HCT116 (cell line): ENCODE measurements around the gene KLHL10. TPM values are rescaled to one million over a fixed set of nuclear protein-coding genes. Genes with fewer than 3 reads are reported as not detected.

Experiments used
- ATAC-seq: fragments of 200-7000 bp; cut with Tn5 transposase; 2 replicates; pipeline ENCODE4 v1.9.1; 2020; ENCODE audit warnings: mild to moderate bottlenecking, moderate library complexity
- BruUV-seq: library from RNA; stranded (reverse); fragments of 400-500 nt; replicated peaks from 2 replicates; lab custom pipeline; 2021; lab: Mats Ljungman, UMichigan
- CTCF ChIA-PET: fragments of 300-600 bp; sonication (Branson Sonifier 250); formaldehyde crosslinking; loops from one replicate; lab custom pipeline; 2021; ENCODE audit warnings: antibody characterized with exemption; lab: Charles Lee
- POLR2A ChIA-PET: fragments of 300-600, 350-600 bp; sonication (Branson Sonifier 250); formaldehyde crosslinking; loops from one replicate; lab custom pipeline; 2021; ENCODE audit warnings: antibody characterized with exemption; lab: Charles Lee
- RAD21 ChIA-PET, 2 experiments: fragments of 300-600 bp; sonication (Branson Sonifier 250); formaldehyde crosslinking; loops; one replicate each; lab custom pipeline; 2023; ENCODE audit warnings: low total read pairs in 2 of 2; ENCODE audit not compliant: uncharacterized antibody in 2 of 2, unreplicated experiment in 2 of 2, low non-redundant PET in 1 of 2; lab: Charles Lee
- DNase-seq: peaks from one replicate; pipeline ENCODE4 v3.0.0-alpha.2; 2010; ENCODE audit warnings: low read depth, low spot score
- H2AFZ ChIP-seq: fragments of 200-600 bp; shearing (Covaris generic), sonication (generic); 2 replicates; pipeline ENCODE4 v1.6.1; 2017; ENCODE audit warnings: low read depth, mixed run types, mixed read lengths, antibody characterized with exemption, low read length; ENCODE audit not compliant: poor library complexity, severe bottlenecking
- H3K27ac ChIP-seq: 2 replicates; pipeline ENCODE4 v1.5.1; 2012; ENCODE audit warnings: low read depth, low read length
- H3K27me3 ChIP-seq: fragments of 200-600 bp; sonication (generic); 2 replicates; pipeline ENCODE4 v1.6.1; 2016; ENCODE audit warnings: mixed run types, low read length, mixed read lengths; ENCODE audit not compliant: insufficient read depth
- H3K36me3 ChIP-seq, 2 experiments: fragments of 200-500 bp in 1 of 2; fragments of 200-600 bp in 1 of 2; sonication (Bioruptor generic) in 1 of 2; sonication (generic) in 1 of 2; 2 replicates each; pipeline versions ENCODE4 v1.5.1 to v1.6.1; 2014 to 2016; ENCODE audit warnings: low read length in 2 of 2, inconsistent platforms in 1 of 2, mixed read lengths in 1 of 2, mixed run types in 1 of 2; ENCODE audit not compliant: insufficient read depth in 2 of 2, control insufficient read depth in 1 of 2
- H3K4me1 ChIP-seq, 2 experiments: fragments of 200-600 bp in 1 of 2; sonication (generic) in 1 of 2; 2 replicates each; pipeline versions ENCODE4 v1.5.1 to v1.6.1; 2012 to 2017; ENCODE audit warnings: low read length in 2 of 2, inconsistent platforms in 1 of 2, mild to moderate bottlenecking in 1 of 2, mixed read lengths in 1 of 2, mixed run types in 1 of 2, moderate library complexity in 1 of 2; ENCODE audit not compliant: insufficient read depth in 2 of 2, control insufficient read depth in 1 of 2
- H3K4me2 ChIP-seq: fragments of 200-600 bp; sonication (generic); 2 replicates; pipeline ENCODE4 v1.6.1; 2017; ENCODE audit warnings: mixed run types, low read length, mixed read lengths
- H3K4me3 ChIP-seq, 2 experiments: fragments of 200-600 bp in 1 of 2; sonication (generic) in 1 of 2; replicated peaks in 1 of 2; 2 replicates each; pipeline ENCODE4 v1.5.1; 2011 to 2016; ENCODE audit warnings: low read length in 2 of 2, control low read depth in 1 of 2, low read depth in 1 of 2, mild to moderate bottlenecking in 1 of 2, mixed read lengths in 1 of 2, mixed run types in 1 of 2
- H3K79me2 ChIP-seq: fragments of 200-600 bp; sonication (generic); 2 replicates; pipeline ENCODE4 v1.6.1; 2017; ENCODE audit warnings: mild to moderate bottlenecking, mixed run types, low read length, moderate library complexity, mixed read lengths; ENCODE audit not compliant: insufficient read depth
- H3K9ac ChIP-seq: fragments of 200-600 bp; sonication (generic); 2 replicates; pipeline ENCODE4 v1.6.1; 2016; ENCODE audit warnings: low read length, mixed read lengths
- H3K9me2 ChIP-seq: fragments of 200-600 bp; sonication (generic), shearing (Covaris generic); 2 replicates; pipeline ENCODE4 v1.6.1; 2017; ENCODE audit warnings: mixed run types, mild to moderate bottlenecking, moderate library complexity; ENCODE audit not compliant: insufficient read depth
- H3K9me3 ChIP-seq, 2 experiments: fragments of 200-500 bp in 1 of 2; fragments of 200-600 bp in 1 of 2; sonication (Bioruptor generic) in 1 of 2; sonication (generic) in 1 of 2; 2 replicates each; pipeline ENCODE4 v1.6.1; 2014 to 2017; ENCODE audit warnings: low read length in 2 of 2, mixed read lengths in 2 of 2, inconsistent platforms in 1 of 2, low read depth in 1 of 2, mild to moderate bottlenecking in 1 of 2, mixed run types in 1 of 2, moderate library complexity in 1 of 2; ENCODE audit not compliant: control insufficient read depth in 1 of 2, insufficient read depth in 1 of 2
- H4K20me1 ChIP-seq: fragments of 200-600 bp; sonication (generic), shearing (Covaris generic); 2 replicates; pipeline ENCODE4 v1.6.1; 2017; ENCODE audit warnings: mixed run types, mild to moderate bottlenecking, moderate library complexity; ENCODE audit not compliant: insufficient read depth
- EGR1 ChIP-seq: IDR thresholded peaks from 2 replicates; pipeline ENCODE4 v1.6.1; 2012; ENCODE audit warnings: low read depth
- ELF1 ChIP-seq: IDR thresholded peaks from 2 replicates; pipeline ENCODE4 v1.6.1; 2012; ENCODE audit warnings: low read depth, borderline replicate concordance
- EZH2 ChIP-seq: fragments of 200-600 bp; sonication (generic); IDR thresholded peaks from 2 replicates; pipeline ENCODE4 v1.6.1; 2017; ENCODE audit warnings: antibody characterized with exemption, mixed run types
- EZH2phosphoT487 ChIP-seq: fragments of 200-600 bp; IDR thresholded peaks from 2 replicates; pipeline ENCODE4 v1.6.1; 2018; ENCODE audit warnings: antibody characterized with exemption, borderline replicate concordance
- FOSL1 ChIP-seq: IDR thresholded peaks from 2 replicates; pipeline ENCODE4 v1.6.1; 2012; ENCODE audit warnings: low read depth
- POLR2A ChIP-seq: IDR thresholded peaks from 2 replicates; pipeline ENCODE4 v1.7.0; 2011; ENCODE audit warnings: borderline replicate concordance; ENCODE audit not compliant: insufficient read depth, insufficient read length; ENCODE audit errors: extremely low read depth
- POLR2AphosphoS5 ChIP-seq: IDR thresholded peaks from 2 replicates; pipeline ENCODE4 v1.6.1; 2011; ENCODE audit warnings: mild to moderate bottlenecking, low read depth, low read length, moderate library complexity
- RAD21 ChIP-seq: IDR thresholded peaks from 2 replicates; pipeline ENCODE4 v1.6.1; 2012; ENCODE audit warnings: low read depth, mild to moderate bottlenecking
- SP1 ChIP-seq: IDR thresholded peaks from 2 replicates; pipeline ENCODE4 v1.6.1; 2012; ENCODE audit warnings: low read depth
- TCF7L2 ChIP-seq: IDR thresholded peaks from 2 replicates; pipeline ENCODE4 v1.7.0; 2011; ENCODE audit warnings: borderline replicate concordance, inconsistent platforms; ENCODE audit not compliant: insufficient read depth, insufficient read length; ENCODE audit errors: extremely low read depth
- YY1 ChIP-seq: IDR thresholded peaks from 2 replicates; pipeline ENCODE4 v1.6.1; 2011; ENCODE audit warnings: low read length, low read depth, moderate library complexity, mild to moderate bottlenecking; ENCODE audit not compliant: insufficient replicate concordance; ENCODE audit errors: extremely low read depth
- ZFX ChIP-seq: fragments of 450-650 bp; IDR thresholded peaks from 2 replicates; pipeline ENCODE4 v1.6.1; 2017
- ZNF274 ChIP-seq: fragments of 200-500 bp; sonication (Bioruptor generic); IDR thresholded peaks from 2 replicates; pipeline ENCODE4 v1.6.1; 2014; ENCODE audit warnings: mild to moderate bottlenecking, low read depth, low read length, inconsistent platforms
- intact Hi-C: fragments of 100-400 bp; cut with micrococcal nuclease; formaldehyde crosslinking; loops from 2 replicates; pipeline ENCODE4 v1.10.0; 2022
- total RNA-seq: library from RNA; stranded (reverse); gene quantifications from one replicate; pipeline ENCODE4 v1.2.1, GENCODE V29; 2021; ENCODE audit not compliant: unreplicated experiment
- TF ChIP-seq, protein P1 (sequence below): IDR thresholded peaks from 2 replicates; pipeline ENCODE4 v1.6.1; 2012
- TF ChIP-seq, protein P2 (sequence below): IDR thresholded peaks from 2 replicates; pipeline ENCODE4 v1.6.1; 2012; ENCODE audit warnings: low read depth
- TF ChIP-seq, protein P3 (sequence below), 3 experiments: fragments of 200-600 bp in 1 of 3; sonication (generic) in 1 of 3; IDR thresholded peaks in 2 of 3; conservative IDR thresholded peaks in 1 of 3; 2 replicates each; pipeline ENCODE4 v1.5.1; 2012 to 2017; ENCODE audit warnings: low read depth in 2 of 3, low read length in 2 of 3, antibody characterized with exemption in 1 of 3, borderline replicate concordance in 1 of 3, control low read depth in 1 of 3, mild to moderate bottlenecking in 1 of 3, mixed read lengths in 1 of 3, mixed run types in 1 of 3, moderate library complexity in 1 of 3; ENCODE audit not compliant: insufficient read depth in 1 of 3
- TF ChIP-seq, protein P4 (sequence below): IDR thresholded peaks from 2 replicates; pipeline ENCODE4 v1.6.1; 2011; ENCODE audit warnings: mild to moderate bottlenecking, low read length, moderate library complexity; ENCODE audit not compliant: insufficient replicate concordance; ENCODE audit errors: extremely low read depth

Gene KLHL10
- total RNA-seq, 1 experiment from 2014 or later: not detected

DNA sequence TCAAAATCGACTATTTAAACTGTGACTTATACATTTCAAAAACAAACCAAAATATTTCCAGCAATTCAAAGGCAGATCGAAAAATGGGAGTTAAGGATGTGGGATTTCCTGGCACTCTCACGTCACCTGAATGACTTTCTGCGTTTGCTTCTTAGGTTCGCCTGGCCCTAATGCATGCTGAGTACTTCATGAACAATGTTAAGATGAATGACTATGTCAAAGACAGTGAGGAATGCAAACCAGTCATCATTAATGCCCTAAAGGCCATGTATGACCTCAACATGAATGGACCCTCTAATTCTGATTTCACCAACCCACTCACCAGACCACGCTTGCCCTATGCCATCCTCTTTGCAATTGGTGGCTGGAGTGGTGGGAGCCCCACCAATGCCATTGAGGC is 7.3 kb downstream of the KLHL10 start (continued):
- no peak for TF ChIP-seq EZH2phosphoT487
- no peak for TF ChIP-seq ZFX
- no peak for TF ChIP-seq ZNF274
- TF ChIP-seq TCF7L2: no peak
- no peak for TF ChIP-seq SP1
- no peak for TF ChIP-seq FOSL1
- TF ChIP-seq, all 23 proteins: peak for 0

DNA sequence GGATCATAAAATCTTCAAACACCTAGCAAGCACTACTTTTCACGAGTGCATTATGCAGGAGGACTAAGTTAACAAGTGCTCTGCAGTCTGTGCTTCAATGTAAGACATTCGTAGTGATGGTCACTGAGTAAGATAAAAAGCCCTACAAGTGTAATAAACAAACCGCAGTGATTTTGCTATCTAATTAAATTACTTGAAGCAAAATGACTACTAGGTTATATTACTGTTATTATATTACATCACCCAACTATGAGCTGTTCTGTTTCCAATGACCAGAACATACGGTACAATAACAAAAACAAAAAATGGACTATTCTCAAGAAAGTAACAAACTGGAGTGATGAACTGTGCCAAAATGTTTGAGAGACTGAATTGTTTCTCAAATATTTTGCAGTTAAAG is 11.2 kb downstream of the KLHL10 start:
- CTCF ChIA-PET: no interaction called here
- RAD21 ChIA-PET: no interaction called here
- H3K27ac ChIP-seq: no peak overlapping the region
- POLR2A ChIA-PET: interaction anchor here (1.9 kb wide), 1 partner anchor 16 kb away, joined by 5 read pairs; the partner anchor contains the start of gene KLHL11
- no peaks in the 10 kb centered on the region for H3K9me3 ChIP-seq
- H4K20me1 ChIP-seq: no peaks in the 10 kb centered on the region; the same call in 1 of the 2 replicates
- peaks cover 52% of the 10 kb centered on the region for H3K79me2 ChIP-seq
- H3K4me2 ChIP-seq: no peak overlapping the region
- no peak overlapping the region for H2AFZ ChIP-seq
- H3K27me3 ChIP-seq: no peaks in the 10 kb centered on the region
- ATAC-seq: no peak
- no TSS peak for BruUV-seq
- no peak for DNase-seq
- peaks cover 5 to 8% of the 10 kb centered on the region in 2 experiments; a peak in 3 of 4 replicates for H3K36me3 ChIP-seq
- H3K9me2 ChIP-seq: no peaks in the 10 kb centered on the region
- H3K4me1 ChIP-seq: peaks cover 15 to 21% of the 10 kb centered on the region in 2 experiments
- H3K4me3 ChIP-seq: no peak overlapping the region
- H3K9ac ChIP-seq: no peak overlapping the region
- intact Hi-C loops: no loop called here
- TF ChIP-seq EGR1: no peak
- TF ChIP-seq POLR2A: no peak
- TF ChIP-seq, protein P1, sequence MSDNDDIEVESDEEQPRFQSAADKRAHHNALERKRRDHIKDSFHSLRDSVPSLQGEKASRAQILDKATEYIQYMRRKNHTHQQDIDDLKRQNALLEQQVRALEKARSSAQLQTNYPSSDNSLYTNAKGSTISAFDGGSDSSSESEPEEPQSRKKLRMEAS: no peak
- no peak for TF ChIP-seq ZFX
- no peak for TF ChIP-seq RAD21
- no peak for TF ChIP-seq POLR2AphosphoS5
- no peak for TF ChIP-seq ELF1
- TF ChIP-seq, protein P2, sequence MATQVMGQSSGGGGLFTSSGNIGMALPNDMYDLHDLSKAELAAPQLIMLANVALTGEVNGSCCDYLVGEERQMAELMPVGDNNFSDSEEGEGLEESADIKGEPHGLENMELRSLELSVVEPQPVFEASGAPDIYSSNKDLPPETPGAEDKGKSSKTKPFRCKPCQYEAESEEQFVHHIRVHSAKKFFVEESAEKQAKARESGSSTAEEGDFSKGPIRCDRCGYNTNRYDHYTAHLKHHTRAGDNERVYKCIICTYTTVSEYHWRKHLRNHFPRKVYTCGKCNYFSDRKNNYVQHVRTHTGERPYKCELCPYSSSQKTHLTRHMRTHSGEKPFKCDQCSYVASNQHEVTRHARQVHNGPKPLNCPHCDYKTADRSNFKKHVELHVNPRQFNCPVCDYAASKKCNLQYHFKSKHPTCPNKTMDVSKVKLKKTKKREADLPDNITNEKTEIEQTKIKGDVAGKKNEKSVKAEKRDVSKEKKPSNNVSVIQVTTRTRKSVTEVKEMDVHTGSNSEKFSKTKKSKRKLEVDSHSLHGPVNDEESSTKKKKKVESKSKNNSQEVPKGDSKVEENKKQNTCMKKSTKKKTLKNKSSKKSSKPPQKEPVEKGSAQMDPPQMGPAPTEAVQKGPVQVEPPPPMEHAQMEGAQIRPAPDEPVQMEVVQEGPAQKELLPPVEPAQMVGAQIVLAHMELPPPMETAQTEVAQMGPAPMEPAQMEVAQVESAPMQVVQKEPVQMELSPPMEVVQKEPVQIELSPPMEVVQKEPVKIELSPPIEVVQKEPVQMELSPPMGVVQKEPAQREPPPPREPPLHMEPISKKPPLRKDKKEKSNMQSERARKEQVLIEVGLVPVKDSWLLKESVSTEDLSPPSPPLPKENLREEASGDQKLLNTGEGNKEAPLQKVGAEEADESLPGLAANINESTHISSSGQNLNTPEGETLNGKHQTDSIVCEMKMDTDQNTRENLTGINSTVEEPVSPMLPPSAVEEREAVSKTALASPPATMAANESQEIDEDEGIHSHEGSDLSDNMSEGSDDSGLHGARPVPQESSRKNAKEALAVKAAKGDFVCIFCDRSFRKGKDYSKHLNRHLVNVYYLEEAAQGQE: no peak
- TF ChIP-seq YY1: no peak
- no peak for TF ChIP-seq TCF7L2
- no peak for TF ChIP-seq EZH2
- TF ChIP-seq, protein P3, sequence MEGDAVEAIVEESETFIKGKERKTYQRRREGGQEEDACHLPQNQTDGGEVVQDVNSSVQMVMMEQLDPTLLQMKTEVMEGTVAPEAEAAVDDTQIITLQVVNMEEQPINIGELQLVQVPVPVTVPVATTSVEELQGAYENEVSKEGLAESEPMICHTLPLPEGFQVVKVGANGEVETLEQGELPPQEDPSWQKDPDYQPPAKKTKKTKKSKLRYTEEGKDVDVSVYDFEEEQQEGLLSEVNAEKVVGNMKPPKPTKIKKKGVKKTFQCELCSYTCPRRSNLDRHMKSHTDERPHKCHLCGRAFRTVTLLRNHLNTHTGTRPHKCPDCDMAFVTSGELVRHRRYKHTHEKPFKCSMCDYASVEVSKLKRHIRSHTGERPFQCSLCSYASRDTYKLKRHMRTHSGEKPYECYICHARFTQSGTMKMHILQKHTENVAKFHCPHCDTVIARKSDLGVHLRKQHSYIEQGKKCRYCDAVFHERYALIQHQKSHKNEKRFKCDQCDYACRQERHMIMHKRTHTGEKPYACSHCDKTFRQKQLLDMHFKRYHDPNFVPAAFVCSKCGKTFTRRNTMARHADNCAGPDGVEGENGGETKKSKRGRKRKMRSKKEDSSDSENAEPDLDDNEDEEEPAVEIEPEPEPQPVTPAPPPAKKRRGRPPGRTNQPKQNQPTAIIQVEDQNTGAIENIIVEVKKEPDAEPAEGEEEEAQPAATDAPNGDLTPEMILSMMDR (IDR thresholded peaks at IDR 0.05 in 2 of 3, conservative IDR thresholded peaks at IDR 0.05 in 1 of 3; ENCODE audit: borderline replicate concordance in 1 of 3, insufficient read depth in 1 of 3, low read depth in 2 of 3, low read length in 2 of 3): no peak
- TF ChIP-seq SP1: no peak
- TF ChIP-seq, protein P4, sequence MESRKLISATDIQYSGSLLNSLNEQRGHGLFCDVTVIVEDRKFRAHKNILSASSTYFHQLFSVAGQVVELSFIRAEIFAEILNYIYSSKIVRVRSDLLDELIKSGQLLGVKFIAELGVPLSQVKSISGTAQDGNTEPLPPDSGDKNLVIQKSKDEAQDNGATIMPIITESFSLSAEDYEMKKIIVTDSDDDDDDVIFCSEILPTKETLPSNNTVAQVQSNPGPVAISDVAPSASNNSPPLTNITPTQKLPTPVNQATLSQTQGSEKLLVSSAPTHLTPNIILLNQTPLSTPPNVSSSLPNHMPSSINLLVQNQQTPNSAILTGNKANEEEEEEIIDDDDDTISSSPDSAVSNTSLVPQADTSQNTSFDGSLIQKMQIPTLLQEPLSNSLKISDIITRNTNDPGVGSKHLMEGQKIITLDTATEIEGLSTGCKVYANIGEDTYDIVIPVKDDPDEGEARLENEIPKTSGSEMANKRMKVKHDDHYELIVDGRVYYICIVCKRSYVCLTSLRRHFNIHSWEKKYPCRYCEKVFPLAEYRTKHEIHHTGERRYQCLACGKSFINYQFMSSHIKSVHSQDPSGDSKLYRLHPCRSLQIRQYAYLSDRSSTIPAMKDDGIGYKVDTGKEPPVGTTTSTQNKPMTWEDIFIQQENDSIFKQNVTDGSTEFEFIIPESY: no peak
- TF ChIP-seq, all 23 proteins: peak for 0
